H1 (cell line): ENCODE data around the gene ACTR3C.
"Not testable (repeated sequence)": the region's sequence is repeated elsewhere in the genome, so short reads cannot be mapped to it uniquely, and the experiment has no call there.

Experiments used
- CTCF ChIP-seq, 3 experiments: IDR thresholded peaks; 1 replicate in 2 of 3; 2 replicates in 1 of 3; pipeline versions ENCODE4 v1.5.1 to v1.6.1; 2011; ENCODE audit warnings: low read length in 3 of 3, mild to moderate bottlenecking in 3 of 3, inconsistent platforms in 2 of 3, low read depth in 1 of 3, moderate library complexity in 1 of 3; ENCODE audit not compliant: insufficient read depth in 1 of 3; ENCODE audit errors: control extremely low read depth in 1 of 3
- EGR1 ChIP-seq: IDR thresholded peaks from 2 replicates; pipeline ENCODE4 v1.6.1; 2011; ENCODE audit warnings: low read depth, low read length, borderline replicate concordance
- GABPA ChIP-seq: IDR thresholded peaks from 2 replicates; pipeline ENCODE4 v1.6.1; 2011; ENCODE audit warnings: mild to moderate bottlenecking, low read length, moderate library complexity, borderline replicate concordance; ENCODE audit not compliant: insufficient read depth
- HDAC6 ChIP-seq: IDR thresholded peaks from one replicate; pipeline ENCODE4 v1.7.1; 2012; ENCODE audit warnings: low read depth, mild to moderate bottlenecking, inconsistent platforms, low read length, moderate library complexity
- JUN ChIP-seq: IDR thresholded peaks from 2 replicates; pipeline ENCODE4 v1.6.1; 2011; ENCODE audit warnings: low read depth, mild to moderate bottlenecking, improper control_type of control experiment, low read length
- JUND ChIP-seq: IDR thresholded peaks from 2 replicates; pipeline ENCODE4 v1.6.1; 2011; ENCODE audit warnings: mild to moderate bottlenecking, improper control_type of control experiment, low read length
- SP1 ChIP-seq: IDR thresholded peaks from 2 replicates; pipeline ENCODE4 v1.6.1; 2011; ENCODE audit warnings: low read depth, low read length

- not testable (repeated sequence) for TF ChIP-seq CTCF (IDR thresholded peaks at IDR 0.05; ENCODE audit: control extremely low read depth in 1 of 3, insufficient read depth in 1 of 3, low read depth in 1 of 3, low read length in 3 of 3); SP1; HDAC6; EGR1; JUND; JUN; GABPA
Observed at GRCh38 chr7:150283111-150283510, 40.2 kb downstream of the ACTR3C start.
